GM12865 (cell line): ENCODE results near the gene KHDC1.
A peak's percentile ranks its signal among the peaks of the same experiment; 100 is the strongest.
"Not testable (repeated sequence)": the region's sequence is repeated elsewhere in the genome, so short reads cannot be mapped to it uniquely, and the experiment has no call there.

Experiments used
- DNase-seq: peaks from one replicate; pipeline ENCODE4 v3.0.0; 2010; ENCODE audit warnings: low read depth
- H3K4me3 ChIP-seq: 2 replicates; pipeline ENCODE4 v1.5.1; 2011; ENCODE audit warnings: mild to moderate bottlenecking, low read depth, low read length, control low read depth
- TF ChIP-seq, protein P1 (sequence below): IDR thresholded peaks from 2 replicates; pipeline ENCODE4 v1.5.1; 2011; ENCODE audit warnings: low read length, control low read depth, low read depth, inconsistent platforms; ENCODE audit not compliant: insufficient read depth; ENCODE audit errors: missing control alignments

Gene KHDC1, protein sequence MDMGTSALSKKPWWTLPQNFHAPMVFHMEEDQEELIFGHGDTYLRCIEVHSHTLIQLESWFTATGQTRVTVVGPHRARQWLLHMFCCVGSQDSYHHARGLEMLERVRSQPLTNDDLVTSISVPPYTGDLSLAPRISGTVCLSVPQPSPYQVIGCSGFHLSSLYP

DNA sequence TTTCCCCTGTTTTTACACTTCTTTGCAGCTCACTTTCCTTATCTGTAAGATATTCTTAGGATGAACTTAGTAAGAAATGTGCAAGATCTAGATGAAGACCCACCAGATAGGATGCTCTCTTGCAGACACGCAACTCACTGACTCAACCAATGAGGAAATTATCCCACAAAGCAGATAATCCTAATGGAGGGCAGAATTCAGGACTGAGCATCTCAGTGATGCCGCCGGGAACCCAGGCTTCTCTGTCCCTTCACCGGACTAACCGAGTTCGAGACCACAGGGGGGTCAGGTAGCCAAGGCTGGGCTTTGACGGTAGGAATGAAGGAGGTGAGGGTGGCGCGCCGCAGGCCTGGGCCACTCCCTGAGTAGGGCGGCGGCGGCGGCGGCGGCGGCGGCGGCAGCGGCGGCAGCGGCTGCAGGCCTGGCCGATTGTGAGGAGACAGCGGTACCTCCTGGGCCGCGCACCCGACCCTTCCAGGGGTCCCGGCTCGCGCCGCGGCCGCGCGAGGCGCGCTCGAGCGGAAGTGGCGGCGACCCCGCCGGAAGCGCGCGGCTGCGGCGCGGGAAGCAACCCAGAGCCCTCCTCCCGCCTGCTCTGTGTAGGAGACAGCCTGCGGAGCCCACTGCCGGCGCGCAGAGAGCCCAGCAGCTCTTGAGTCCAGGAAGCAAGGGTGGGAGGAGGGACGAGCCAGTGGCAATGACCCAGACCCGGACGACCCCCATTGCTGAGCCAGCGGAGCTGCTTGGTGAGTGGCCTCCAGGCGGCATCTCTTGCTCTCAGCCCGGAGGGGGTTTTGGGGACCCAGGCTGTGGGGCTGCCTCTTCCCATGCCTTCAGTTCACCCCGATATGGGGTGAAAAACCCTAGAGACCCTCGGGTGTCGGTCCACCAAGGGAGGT is at the start of gene KHDC1:
Gene KHDC1 (minus strand): TSS at position 526 of the 899 bp plus-strand sequence. CDS start 20,679 bp downstream, outside the sequence.
- TF ChIP-seq, protein P1, sequence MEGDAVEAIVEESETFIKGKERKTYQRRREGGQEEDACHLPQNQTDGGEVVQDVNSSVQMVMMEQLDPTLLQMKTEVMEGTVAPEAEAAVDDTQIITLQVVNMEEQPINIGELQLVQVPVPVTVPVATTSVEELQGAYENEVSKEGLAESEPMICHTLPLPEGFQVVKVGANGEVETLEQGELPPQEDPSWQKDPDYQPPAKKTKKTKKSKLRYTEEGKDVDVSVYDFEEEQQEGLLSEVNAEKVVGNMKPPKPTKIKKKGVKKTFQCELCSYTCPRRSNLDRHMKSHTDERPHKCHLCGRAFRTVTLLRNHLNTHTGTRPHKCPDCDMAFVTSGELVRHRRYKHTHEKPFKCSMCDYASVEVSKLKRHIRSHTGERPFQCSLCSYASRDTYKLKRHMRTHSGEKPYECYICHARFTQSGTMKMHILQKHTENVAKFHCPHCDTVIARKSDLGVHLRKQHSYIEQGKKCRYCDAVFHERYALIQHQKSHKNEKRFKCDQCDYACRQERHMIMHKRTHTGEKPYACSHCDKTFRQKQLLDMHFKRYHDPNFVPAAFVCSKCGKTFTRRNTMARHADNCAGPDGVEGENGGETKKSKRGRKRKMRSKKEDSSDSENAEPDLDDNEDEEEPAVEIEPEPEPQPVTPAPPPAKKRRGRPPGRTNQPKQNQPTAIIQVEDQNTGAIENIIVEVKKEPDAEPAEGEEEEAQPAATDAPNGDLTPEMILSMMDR = no peak
- DNase-seq = peak; percentile 83
- peak within 1 kb of the TSS; percentile 95 for H3K4me3 ChIP-seq

DNA sequence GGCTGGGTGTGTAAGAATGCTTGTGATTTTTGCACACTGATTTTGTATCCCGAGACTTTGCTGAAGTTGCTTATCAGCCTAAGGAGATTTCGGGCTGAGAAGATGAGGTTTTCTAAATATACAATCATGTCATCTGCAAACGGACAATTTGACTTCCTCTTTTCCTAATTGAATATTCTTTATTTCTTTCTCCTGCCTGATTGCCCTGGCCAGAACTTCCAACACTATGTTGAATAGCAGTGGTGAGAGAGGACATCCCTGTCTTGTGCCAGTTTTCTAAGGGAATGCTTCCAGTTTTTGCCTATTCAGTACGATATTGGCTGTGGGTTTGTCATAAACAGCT is 47.5 kb upstream of the KHDC1 start:
- DNase-seq = not testable (repeated sequence)
- peak overlapping the region; percentile 79 for H3K4me3 ChIP-seq

DNA sequence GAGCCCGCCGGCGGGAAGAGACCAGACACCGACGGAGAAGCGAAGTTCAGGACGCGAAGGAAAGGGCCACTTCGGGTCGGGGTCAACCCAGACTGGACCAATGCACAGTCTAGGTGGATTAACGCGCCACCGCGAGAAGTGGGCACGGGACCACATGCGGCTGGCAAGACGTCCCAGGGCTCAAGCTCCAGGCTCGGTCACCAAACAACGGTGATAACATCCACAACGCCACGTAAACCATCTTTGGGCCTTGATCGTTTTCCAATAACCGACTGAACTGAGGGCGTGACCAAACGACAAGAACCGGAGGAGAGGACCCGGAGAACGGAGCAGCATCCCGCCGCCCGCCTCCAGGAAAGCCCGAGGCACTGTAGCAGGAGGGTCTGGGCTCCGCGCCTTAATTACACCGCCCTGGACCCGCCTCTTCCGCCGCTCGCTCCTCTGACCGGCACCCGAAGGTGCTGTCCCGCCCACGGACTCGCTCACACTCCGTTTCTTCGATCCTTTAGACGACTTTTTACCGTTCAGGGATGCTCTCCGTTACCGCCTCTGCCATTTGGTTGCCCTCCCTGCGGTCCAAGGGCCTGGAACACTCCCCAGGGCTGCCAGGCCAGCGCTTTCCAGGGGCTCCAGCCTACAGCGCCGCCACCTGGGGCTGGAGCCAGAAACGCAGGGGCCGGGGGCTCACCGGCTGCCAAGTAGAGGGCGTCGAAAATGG is 46.9 kb upstream of the KHDC1 start:
- TF ChIP-seq, protein P1 = peak; percentile 58
- H3K4me3 ChIP-seq = peak overlapping the region; percentile 79
- peak; percentile 83 for DNase-seq

DNA sequence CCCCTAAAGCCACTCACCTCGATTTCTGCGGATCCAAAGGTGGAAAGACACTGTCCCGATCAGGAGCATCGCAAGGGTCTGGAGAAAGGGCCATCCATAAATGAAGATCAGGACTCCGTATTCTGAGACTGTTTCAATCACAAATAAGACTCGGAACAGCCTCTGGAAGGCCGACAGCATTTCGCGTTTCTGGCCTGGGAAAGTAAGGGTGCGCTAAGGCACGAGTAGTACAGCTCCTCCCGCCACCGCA is 46.5 kb upstream of the KHDC1 start:
- peak overlapping the region; percentile 79 for H3K4me3 ChIP-seq
- TF ChIP-seq, protein P1 = no peak
- DNase-seq = no peak

DNA sequence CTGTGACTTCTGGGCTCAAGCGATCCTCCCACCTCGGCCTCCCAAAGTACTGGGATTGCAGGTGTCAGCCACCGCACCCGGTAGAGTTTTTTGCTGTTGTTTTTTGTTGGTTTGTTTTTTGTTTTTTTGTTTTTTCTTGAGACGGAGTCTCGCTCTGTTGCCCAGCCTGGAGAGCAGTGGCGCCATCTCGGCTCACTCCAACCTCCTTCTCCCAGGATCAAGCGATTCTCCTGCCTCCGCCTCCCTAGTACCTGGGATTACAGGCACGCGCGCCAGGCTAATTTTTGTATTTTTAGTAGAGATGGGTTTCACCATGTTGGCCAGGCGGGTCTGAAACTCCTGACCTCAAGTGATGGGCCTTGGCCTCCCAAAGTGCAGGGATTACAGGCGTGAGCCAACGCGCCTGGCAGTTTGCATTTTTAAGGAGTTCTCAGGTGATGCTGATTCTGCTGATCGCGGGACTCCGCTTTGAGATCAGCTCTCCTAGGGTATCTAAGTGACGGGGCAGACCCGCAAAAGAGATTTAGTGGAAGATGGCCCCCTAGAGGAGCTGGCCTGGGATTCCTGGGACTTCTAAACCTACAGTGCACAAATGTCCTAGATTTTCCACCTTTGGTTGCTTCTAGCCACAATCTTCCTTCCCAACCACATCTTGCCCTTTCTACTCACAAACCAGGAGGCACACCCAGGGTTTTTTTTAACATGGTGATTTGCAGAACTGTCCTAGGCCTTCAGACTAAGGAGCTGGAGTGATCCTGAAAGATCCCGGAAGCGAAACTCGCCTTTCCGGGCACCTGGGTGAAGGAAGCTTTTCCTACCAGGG is 45.9 kb upstream of the KHDC1 start:
- peak overlapping the region; percentile 79 for H3K4me3 ChIP-seq
- DNase-seq = peak; percentile 28
- TF ChIP-seq, protein P1 = no peak

DNA sequence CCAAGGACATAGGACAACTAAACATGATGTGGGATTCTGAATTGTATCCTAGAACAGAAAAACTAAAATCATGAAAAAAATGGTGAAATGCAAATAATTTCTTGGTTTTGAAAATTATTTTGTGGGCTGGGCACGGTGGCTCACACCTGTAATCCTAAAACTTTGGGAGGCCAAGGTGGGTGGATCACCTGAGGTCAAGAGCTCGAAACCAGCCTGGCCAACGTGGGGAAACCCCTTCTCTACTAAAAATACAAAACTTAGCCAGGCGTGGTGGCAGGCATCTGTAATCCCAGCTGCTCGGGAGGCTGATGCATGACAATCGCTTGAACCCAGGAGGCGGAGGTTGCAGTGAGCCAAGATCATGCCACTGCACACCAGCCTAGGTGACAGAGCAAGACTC is 40.8 kb upstream of the KHDC1 start:
- H3K4me3 ChIP-seq = not testable (repeated sequence)
- DNase-seq = peak; percentile 56

DNA sequence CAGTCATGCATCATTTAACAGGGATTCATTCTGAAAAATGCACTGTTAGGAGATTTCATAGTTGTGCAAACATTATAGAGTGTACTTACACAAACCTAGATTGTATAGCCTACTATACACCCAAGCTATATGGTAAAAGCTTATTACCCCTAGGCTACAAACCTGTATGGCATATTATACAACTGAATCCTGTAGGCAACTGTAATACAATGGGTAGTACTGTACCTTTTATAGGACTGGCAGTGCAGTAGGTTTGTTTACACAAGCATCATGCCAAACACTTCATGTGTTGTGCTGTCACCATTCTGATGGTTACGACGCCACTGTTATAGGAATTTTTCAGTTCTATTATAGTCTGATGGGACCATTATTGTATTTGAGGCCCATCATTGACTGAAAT is 39.3 kb upstream of the KHDC1 start:
- H3K4me3 ChIP-seq = no peak overlapping the region
- TF ChIP-seq, protein P1 = no peak
- no peak for DNase-seq
